Measurements from ENCODE around the gene YBX2.

The YBX2 gene

GRCh38 chr17:7258731-7259554, 35.5 kb downstream of the YBX2 start:
- H3K27me3 ChIP-seq, result peaks cover 43% of the 10 kb centered on the region
- H3K4me3 ChIP-seq (ENCODE audit: low read depth in 1 of 2, low read length in 1 of 2), result no peak overlapping the region
- peaks cover 22% of the 10 kb centered on the region for H3K36me3 ChIP-seq
- H3K9me3 ChIP-seq, result no peaks in the 10 kb centered on the region
- TF ChIP-seq CTCF (IDR thresholded peaks at IDR 0.05), result no peak
- peaks cover 27 to 31% of the 10 kb centered on the region in 2 experiments for H3K4me1 ChIP-seq (ENCODE audit: control insufficient read depth in 1 of 2, insufficient read depth in 1 of 2, low read depth in 1 of 2, low read length in 1 of 2)
- H3K27ac ChIP-seq, result no peak overlapping the region

GRCh38 chr17:7256766-7257456, 37.5 kb downstream of the YBX2 start:
- TF ChIP-seq CTCF (IDR thresholded peaks at IDR 0.05), result no peak
- Histone ChIP-seq H3K4me3 (ENCODE audit: low read depth in 1 of 2, low read length in 1 of 2) (no peak overlapping the region), H3K9me3 (no peaks in the 10 kb centered on the region), H3K4me1 (ENCODE audit: control insufficient read depth in 1 of 2, insufficient read depth in 1 of 2, low read depth in 1 of 2, low read length in 1 of 2) (peaks cover 21 to 22% of the 10 kb centered on the region in 2 experiments), H3K27ac (no peak overlapping the region), H3K36me3 (peaks cover 22% of the 10 kb centered on the region), H3K27me3 (peaks cover 23% of the 10 kb centered on the region)

- Histone ChIP-seq H3K4me1 (ENCODE audit: control insufficient read depth in 1 of 2, insufficient read depth in 1 of 2, low read depth in 1 of 2, low read length in 1 of 2) (peaks cover 24 to 26% of the 10 kb centered on the region in 2 experiments), H3K9me3 (no peaks in the 10 kb centered on the region)
Measured at GRCh38 chr17:7254511-7254910, 39.9 kb downstream of the YBX2 start.

GRCh38 chr17:7253082-7253481, 41.4 kb downstream of the YBX2 start:
- Histone ChIP-seq H3K9me3 (no peaks in the 10 kb centered on the region), H3K27ac (peak overlapping the region; percentile 96), H3K4me3 (ENCODE audit: low read depth in 1 of 2, low read length in 1 of 2) (peak overlapping the region; percentile 68 to 92), H3K36me3 (peaks cover 10% of the 10 kb centered on the region), H3K4me1 (ENCODE audit: control insufficient read depth in 1 of 2, insufficient read depth in 1 of 2, low read depth in 1 of 2, low read length in 1 of 2) (peaks cover 33% of the 10 kb centered on the region in 2 experiments), H3K27me3 (no peaks in the 10 kb centered on the region)
- TF ChIP-seq CTCF (IDR thresholded peaks at IDR 0.05), result no peak

More at GRCh38 chr17:7254511-7254910, 39.9 kb downstream of the YBX2 start:
- Histone ChIP-seq H3K27me3 (no peaks in the 10 kb centered on the region), H3K4me3 (ENCODE audit: low read depth in 1 of 2, low read length in 1 of 2) (no peak overlapping the region), H3K27ac (no peak overlapping the region), H3K36me3 (peaks cover 22% of the 10 kb centered on the region)
- no peak for TF ChIP-seq CTCF (IDR thresholded peaks at IDR 0.05)

- H3K27ac ChIP-seq, result peak within 1 kb of the TSS; percentile 96
- H3K36me3 ChIP-seq, result peaks cover 5% of the 10 kb centered on the region
- peaks cover 33% of the 10 kb centered on the region in 2 experiments for H3K4me1 ChIP-seq (ENCODE audit: control insufficient read depth in 1 of 2, insufficient read depth in 1 of 2, low read depth in 1 of 2, low read length in 1 of 2)
- no peaks in the 10 kb centered on the region for H3K9me3 ChIP-seq
- peak within 1 kb of the TSS; percentile 68 to 92 for H3K4me3 ChIP-seq (ENCODE audit: low read depth in 1 of 2, low read length in 1 of 2)
- no peaks in the 10 kb centered on the region for H3K27me3 ChIP-seq
- peak; percentile 67 for TF ChIP-seq CTCF (IDR thresholded peaks at IDR 0.05)
Measured at GRCh38 chr17:7252176-7253043, 42.0 kb downstream of the YBX2 start, which contains the start of gene ELP5. Gene ELP5, plus strand, starts transcription at chr17:7252215. Its CDS starts 336 bp downstream, at chr17:7252551.
